Skeletal muscle tissue (tissue), 4 donors: ENCODE measurements around the gene DNMT3A. TPM values are rescaled to one million over a fixed set of nuclear protein-coding genes. Genes with fewer than 3 reads are reported as not detected.

Source experiments
- H3K27ac ChIP-seq: one replicate; pipeline ENCODE4 v1.7.0; 2013; ENCODE audit warnings: mild to moderate bottlenecking, low read depth, low read length, inconsistent platforms
- H3K27me3 ChIP-seq, 3 donors: one replicate each; pipeline ENCODE4 v1.7.0; 2013; ENCODE audit warnings: low read length in 3 of 3; ENCODE audit not compliant: control insufficient read depth in 3 of 3, insufficient read depth in 3 of 3
- H3K36me3 ChIP-seq, 3 donors: one replicate each; pipeline ENCODE4 v1.7.0; 2013; ENCODE audit warnings: low read length in 3 of 3; ENCODE audit not compliant: control insufficient read depth in 3 of 3, insufficient read depth in 3 of 3
- H3K4me1 ChIP-seq, 3 donors: one replicate each; pipeline ENCODE4 v1.7.0; 2013; ENCODE audit warnings: low read length in 3 of 3, mild to moderate bottlenecking in 3 of 3; ENCODE audit not compliant: control insufficient read depth in 3 of 3, insufficient read depth in 3 of 3
- H3K4me3 ChIP-seq, 3 donors: one replicate each; pipeline ENCODE4 v1.7.0; 2013; ENCODE audit warnings: low read length in 3 of 3
- H3K9ac ChIP-seq, 3 donors: one replicate each; pipeline ENCODE4 v1.7.0; 2013; ENCODE audit warnings: low read length in 3 of 3, mild to moderate bottlenecking in 3 of 3, moderate library complexity in 2 of 3, low read depth in 1 of 3
- H3K9me3 ChIP-seq, 3 donors: one replicate each; pipeline ENCODE4 v1.7.0; 2013; ENCODE audit warnings: low read length in 3 of 3; ENCODE audit not compliant: control insufficient read depth in 3 of 3
- total RNA-seq: library from RNA; depleted of rRNA; stranded (reverse); fragments of >200 nt; gene quantifications from one replicate; pipeline ENCODE4 v1.2.3, GENCODE V29; 2014
- donor health status: Osteomylitis.

The DNMT3A gene
- total RNA-seq, 1 donor from 2014 or later, result 62.1 TPM

DNA sequence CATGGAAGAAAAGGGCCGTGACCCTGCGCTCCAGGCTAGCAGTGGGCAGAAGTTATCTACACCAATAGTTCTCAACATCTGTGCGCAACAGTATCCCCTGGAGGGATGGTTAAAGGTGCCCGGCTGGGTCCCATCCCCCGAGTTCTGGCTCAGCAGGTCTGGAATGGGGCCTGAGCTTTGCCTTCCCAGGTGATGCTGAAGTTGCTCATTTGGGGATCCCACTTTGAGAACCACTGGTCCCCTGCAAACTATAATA lies 31.1 kb downstream of the DNMT3A start:
- Histone ChIP-seq H3K9ac (peak overlapping the region; percentile 40 to 74 (median 71)), H3K4me3 (peak overlapping the region in 1 of 3 donors; percentile 45), H3K36me3 (peaks cover 13 to 27% (median 24%) of the 10 kb centered on the region in 3 donors), H3K9me3 (no peaks in the 10 kb centered on the region), H3K27ac (peak overlapping the region; percentile 63), H3K27me3 (no peaks in the 10 kb centered on the region), H3K4me1 (peaks cover 89 to 97% (median 94%) of the 10 kb centered on the region in 3 donors)

DNA sequence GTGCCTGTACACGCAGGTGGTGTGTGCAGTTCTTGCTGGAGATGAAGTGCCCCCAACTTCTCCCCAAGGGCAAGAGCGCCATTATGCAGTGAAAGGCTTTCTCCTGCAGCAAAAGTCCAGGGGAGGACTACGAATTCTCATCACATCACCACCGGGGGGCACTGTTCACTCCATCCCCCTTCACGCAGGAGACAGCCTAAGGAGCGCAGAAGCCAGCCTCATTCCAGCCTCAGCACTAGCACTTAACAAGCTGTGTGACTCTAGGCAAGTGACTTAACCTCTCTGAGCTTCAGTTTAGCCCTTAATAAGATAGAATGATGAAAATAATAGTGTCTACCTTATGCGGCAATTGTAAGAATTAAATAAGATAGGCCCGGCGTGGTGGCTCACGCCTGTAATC lies 32.3 kb downstream of the DNMT3A start:
- peak overlapping the region in 1 of 3 donors; percentile 69 for H3K9ac ChIP-seq
- H3K4me1 ChIP-seq, result peaks cover 89 to 97% (median 94%) of the 10 kb centered on the region in 3 donors
- peak overlapping the region in 1 of 3 donors; percentile 41 for H3K4me3 ChIP-seq
- peaks cover 13 to 32% (median 27%) of the 10 kb centered on the region in 3 donors for H3K36me3 ChIP-seq
- H3K27ac ChIP-seq, result no peak overlapping the region
- H3K27me3 ChIP-seq, result no peaks in the 10 kb centered on the region
- H3K9me3 ChIP-seq, result no peaks in the 10 kb centered on the region

DNA sequence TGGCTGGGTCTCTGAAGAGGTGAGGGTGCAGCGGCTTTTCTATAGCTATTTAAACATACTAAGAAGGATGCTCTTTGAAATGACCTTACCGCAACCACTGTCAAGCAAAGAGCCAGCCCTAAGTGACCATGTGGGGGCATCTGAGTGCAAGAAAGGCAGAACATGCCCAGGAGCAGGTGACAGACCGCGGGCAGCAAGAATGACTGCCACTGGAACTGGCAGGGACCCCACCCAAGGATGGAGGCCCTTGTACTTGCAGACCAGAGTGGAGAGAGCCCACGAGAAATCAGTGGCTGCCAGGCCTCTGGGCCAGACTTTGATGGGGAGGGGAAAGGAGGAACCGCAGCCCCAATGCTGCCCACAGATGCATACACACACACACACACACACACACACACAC lies 33.1 kb downstream of the DNMT3A start:
- no peak overlapping the region for H3K4me3 ChIP-seq
- H3K4me1 ChIP-seq, result peaks cover 90 to 97% (median 97%) of the 10 kb centered on the region in 3 donors
- peaks cover 13 to 30% (median 26%) of the 10 kb centered on the region in 3 donors for H3K36me3 ChIP-seq
- no peaks in the 10 kb centered on the region for H3K9me3 ChIP-seq
- H3K9ac ChIP-seq, result peak overlapping the region in 1 of 3 donors; percentile 69
- no peak overlapping the region for H3K27ac ChIP-seq
- H3K27me3 ChIP-seq, result no peaks in the 10 kb centered on the region

DNA sequence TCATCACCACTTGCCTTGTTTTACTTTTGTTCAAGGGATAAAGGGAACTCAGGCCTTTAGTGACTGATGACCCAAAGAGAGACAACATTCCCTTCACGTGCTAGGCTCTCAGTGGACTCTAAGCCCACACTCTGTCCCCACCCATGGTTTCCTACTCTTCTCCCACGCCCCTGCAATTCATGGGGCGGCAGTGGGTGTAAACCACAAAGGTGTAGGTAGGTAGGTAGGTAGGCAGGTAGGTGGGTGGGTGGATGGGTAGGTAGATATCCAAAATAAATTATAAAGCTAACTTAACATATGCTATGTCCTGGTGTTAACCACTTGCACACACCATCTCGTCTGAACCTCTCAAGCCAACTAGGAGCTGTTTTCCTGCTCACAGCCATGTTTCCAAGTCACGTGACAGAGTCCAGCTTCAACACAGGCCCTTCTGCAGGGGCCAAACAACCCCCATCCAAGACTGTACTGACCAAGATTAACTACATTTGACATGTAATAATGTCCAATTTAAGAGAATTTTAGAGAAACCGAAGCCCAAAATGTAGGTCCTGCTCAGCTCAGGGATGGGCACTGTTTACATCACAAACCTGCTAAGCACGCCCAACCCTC lies 33.7 kb downstream of the DNMT3A start:
- Histone ChIP-seq H3K9me3 (no peaks in the 10 kb centered on the region), H3K27me3 (no peaks in the 10 kb centered on the region), H3K36me3 (peaks cover 13 to 28% (median 22%) of the 10 kb centered on the region in 3 donors), H3K4me3 (no peak overlapping the region), H3K27ac (no peak overlapping the region), H3K4me1 (peaks cover 91 to 98% (median 97%) of the 10 kb centered on the region in 3 donors), H3K9ac (peak overlapping the region in 2 of 3 donors; percentile 21 to 58)

DNA sequence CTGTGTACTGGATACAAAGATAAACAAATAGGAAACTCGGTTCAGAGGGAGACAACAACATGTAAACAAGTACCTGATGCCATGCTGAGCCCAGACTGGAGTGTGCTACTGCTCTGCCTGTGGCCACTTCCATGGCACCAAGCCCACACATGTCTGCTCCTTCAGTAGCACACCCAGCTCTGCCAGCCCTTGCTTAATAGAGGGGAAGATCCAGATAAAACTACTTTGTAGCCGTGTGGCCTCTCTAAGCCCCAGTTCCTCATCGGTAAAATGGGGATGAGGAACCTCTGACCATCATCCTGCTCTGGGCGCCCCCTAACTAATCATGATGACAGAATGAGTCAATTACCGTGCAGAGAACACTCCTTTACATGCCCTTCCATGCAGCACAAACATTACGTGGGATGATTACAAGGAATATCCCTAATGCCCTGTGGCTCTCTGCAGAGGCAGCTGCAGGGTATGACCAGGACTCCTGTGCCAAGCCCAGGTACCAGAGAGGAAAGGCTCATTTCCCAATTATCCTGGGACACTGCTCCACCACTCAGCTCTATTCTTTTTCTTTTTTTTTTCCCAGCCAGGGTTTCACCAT lies 34.9 kb downstream of the DNMT3A start:
- H3K9ac ChIP-seq, result peak overlapping the region in 1 of 3 donors; percentile 74
- H3K4me3 ChIP-seq, result no peak overlapping the region
- peaks cover 9 to 25% (median 18%) of the 10 kb centered on the region in 3 donors for H3K36me3 ChIP-seq
- H3K27ac ChIP-seq, result no peak overlapping the region
- no peaks in the 10 kb centered on the region for H3K27me3 ChIP-seq
- peaks cover 91 to 98% (median 97%) of the 10 kb centered on the region in 3 donors for H3K4me1 ChIP-seq
- no peaks in the 10 kb centered on the region for H3K9me3 ChIP-seq

DNA sequence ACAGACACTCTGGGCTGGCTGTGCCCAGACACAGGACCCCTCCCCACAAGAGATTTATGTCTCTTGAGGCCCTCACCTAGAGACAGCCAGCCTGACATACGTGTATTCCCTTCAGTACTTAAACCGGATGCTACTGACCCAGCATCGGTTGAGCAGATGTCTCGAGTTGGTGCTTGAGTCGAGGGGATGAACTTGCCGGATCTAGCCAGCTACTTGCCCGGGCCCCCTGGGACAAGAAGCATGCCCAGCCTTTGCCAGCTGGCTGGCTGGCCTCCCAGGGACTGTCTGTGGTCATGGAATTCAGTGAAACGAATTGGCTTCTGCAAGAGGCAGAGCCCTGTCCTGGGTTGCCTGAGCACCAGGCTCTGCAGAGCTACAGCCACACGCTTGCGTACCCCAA lies 36.0 kb downstream of the DNMT3A start:
- Histone ChIP-seq H3K27ac (no peak overlapping the region), H3K27me3 (no peaks in the 10 kb centered on the region), H3K4me3 (peak overlapping the region in 1 of 3 donors; percentile 11), H3K36me3 (peaks cover 9 to 25% (median 22%) of the 10 kb centered on the region in 3 donors), H3K9ac (peak overlapping the region in 1 of 3 donors; percentile 74), H3K4me1 (peaks cover 89 to 96% (median 94%) of the 10 kb centered on the region in 3 donors), H3K9me3 (no peaks in the 10 kb centered on the region)

DNA sequence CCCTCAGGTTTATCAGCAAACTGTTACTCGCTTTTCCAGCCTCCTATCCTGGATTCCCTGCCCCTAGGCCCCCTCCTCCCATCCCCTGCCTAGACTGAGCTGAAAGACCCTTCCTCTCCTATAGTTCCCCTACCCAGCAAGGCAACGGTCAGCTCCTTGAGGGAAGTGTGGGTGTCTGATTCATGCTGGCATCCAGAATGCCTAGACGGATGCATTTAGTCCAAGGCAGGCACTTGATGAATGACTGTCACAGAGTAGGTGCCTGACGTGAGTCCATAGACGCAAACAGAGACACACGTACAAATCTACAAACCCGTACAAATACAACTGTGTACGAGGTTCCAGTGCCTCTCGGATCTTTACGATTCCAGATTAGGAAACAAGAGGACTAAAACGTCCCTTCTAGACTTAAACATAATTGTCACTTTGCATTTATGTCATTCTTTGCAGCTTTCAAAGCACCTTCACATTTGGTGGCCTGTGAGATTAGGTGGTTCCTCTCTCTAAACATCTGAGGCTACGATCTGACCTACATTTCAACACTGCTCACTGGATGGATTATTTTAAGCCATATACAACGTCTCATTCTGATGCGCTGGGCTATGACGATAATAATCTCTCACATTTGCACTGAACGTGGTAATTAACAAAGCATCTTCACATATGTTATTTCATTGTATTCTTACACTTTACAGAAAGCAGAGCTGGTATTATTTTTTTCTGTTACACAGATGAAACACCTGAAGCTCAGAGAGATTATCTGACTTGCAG lies 36.7 kb downstream of the DNMT3A start:
- H3K27me3 ChIP-seq, result no peaks in the 10 kb centered on the region
- H3K4me1 ChIP-seq, result peaks cover 83 to 89% (median 87%) of the 10 kb centered on the region in 3 donors
- no peak overlapping the region for H3K4me3 ChIP-seq
- H3K27ac ChIP-seq, result no peak overlapping the region
- H3K9me3 ChIP-seq, result no peaks in the 10 kb centered on the region
- peaks cover 11 to 26% (median 25%) of the 10 kb centered on the region in 3 donors for H3K36me3 ChIP-seq
- no peak overlapping the region for H3K9ac ChIP-seq

DNA sequence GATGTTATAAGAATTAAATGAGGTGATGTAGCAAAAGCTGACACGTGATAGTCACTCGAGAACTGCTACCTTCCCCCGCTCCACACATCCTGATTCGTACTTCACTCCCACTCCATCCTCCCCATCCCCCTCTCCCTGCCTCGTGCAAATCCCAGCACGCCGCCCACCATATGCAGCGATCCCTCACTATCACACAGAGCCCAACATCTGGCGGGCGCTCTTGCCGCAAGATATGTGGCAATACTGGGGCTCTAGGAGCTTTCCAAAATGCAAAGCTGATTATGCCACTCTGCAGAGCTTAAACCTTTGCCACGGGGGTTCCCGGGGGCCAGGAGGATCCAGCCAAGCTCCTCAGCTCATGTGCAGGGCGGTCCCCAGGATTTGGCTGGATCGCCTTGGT lies 37.4 kb downstream of the DNMT3A start:
- Histone ChIP-seq H3K4me3 (no peak overlapping the region), H3K4me1 (peaks cover 78 to 85% (median 81%) of the 10 kb centered on the region in 3 donors), H3K9ac (peak overlapping the region in 1 of 3 donors; percentile 11), H3K9me3 (no peaks in the 10 kb centered on the region), H3K27ac (no peak overlapping the region), H3K27me3 (no peaks in the 10 kb centered on the region), H3K36me3 (peaks cover 18 to 31% (median 28%) of the 10 kb centered on the region in 3 donors)

DNA sequence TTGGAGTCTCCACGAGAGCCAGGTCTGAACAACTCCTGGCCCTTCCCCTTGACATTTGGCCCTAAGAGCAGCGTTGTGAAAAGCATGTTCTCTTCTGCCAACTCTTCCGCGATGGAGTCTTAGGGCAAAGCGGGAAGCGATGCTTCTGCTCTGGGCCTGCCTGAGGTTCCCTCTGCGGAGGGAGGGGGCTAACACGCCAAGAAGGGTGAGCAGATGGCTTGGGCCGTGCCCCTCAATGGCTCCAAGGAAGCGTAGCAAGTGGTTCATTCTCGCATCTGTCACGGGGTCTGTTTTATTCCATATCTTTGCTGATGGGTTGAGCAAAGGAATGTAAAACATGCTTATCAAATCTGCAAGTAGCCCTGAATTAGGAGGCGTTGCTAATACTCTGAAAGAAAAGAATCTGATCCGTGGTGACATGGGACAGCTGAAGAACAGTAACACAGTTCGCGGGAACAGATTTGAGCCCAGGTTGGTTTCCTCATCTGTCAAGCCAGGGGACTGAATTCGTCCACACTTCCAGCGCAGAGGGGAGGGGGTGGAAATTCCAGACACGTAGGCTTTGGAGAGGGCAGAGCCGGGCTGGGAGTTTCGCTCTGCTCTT lies 38.0 kb downstream of the DNMT3A start:
- H3K4me1 ChIP-seq, result peaks cover 73 to 84% (median 79%) of the 10 kb centered on the region in 3 donors
- H3K27me3 ChIP-seq, result no peaks in the 10 kb centered on the region
- H3K36me3 ChIP-seq, result peaks cover 16 to 30% (median 30%) of the 10 kb centered on the region in 3 donors
- H3K9ac ChIP-seq, result peak overlapping the region in 2 of 3 donors; percentile 25 to 43
- H3K9me3 ChIP-seq, result no peaks in the 10 kb centered on the region
- no peak overlapping the region for H3K27ac ChIP-seq
- no peak overlapping the region for H3K4me3 ChIP-seq
